ENCODE measurements around the gene ZBTB45.

Gene ZBTB45

DNA sequence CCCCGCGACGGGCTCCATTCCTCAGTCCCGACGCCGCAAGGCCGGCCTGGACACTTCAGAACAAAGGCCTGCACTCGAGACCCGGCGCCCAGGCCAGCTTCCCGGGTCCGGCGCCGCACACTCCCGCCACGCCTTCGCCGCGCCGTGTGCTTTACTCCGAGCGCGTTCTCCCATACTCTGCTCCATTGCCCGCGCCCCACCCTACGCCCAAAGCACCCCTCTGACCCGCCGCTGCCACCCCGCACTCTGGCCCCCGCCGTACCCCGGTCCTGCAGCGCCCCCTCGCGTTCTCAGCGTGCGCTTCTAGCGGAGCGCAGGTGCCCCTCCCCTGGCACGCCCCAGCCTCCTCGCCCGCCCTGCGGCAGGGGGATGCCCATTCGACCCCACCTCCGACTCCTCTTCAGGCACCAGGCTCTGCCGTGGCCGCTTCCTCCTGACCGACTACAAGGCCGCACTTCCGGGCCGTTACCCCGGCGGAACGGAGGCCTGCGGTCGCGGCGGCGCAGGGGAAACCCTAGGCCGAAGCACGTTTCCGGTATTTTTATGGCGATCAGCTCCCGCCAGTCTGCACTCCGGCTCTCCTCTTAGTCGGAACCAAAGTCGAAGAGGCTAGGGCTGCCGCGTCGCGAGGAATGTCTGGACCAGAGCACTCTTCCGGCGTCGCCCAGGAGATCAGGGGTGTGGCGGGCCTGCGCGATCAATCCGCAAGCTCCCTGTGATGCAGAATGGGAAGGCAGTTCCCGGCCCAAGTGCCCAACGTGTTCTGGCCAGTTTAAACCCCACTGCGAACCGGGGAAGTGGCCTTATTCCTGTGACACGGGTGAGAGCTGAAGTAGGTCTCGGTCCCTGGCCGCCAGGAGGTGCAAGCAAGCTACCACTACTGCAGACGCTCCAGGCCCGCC, at the start of gene ZBTB45:
TSS of gene ZBTB45 (minus strand) at position 456 of the 902 bp plus-strand sequence. CDS start 2,137 bp downstream, outside the sequence.
- DNase-seq = peak; percentile 95

DNA sequence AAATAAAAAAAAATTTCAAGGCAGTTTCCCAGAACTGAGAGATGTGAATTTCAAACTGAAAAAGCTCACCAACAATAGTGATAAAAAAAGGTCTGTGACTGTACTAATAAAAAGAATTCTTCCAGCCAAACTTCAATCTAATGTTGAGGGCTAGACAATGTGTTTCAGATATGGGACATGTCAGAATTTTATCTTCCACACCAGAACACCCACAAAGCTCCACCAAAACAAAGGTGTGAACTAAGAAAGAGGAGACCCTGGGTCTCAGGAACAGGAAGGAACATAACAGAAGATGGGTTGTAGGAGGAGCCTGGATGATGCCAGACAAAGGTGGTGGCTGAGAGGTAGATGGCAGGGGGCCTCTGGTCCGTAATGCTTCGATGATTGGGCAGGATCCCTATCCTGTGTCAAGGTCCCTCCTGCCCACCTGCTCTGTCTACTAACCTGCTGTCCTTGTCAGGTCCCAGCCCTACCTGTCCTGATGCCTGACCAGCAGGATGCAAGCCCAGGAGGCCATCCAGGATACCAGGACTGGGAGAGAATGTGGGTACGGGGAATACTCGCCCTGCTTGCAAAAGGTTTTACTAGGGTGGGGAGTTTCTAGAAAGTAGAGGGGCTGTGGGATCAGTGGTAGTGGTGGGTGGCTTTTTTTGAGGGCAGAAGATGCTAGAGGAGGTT, 49.0 kb upstream of the ZBTB45 start:
- DNase-seq = no peak

- DNase-seq = no peak
Measured at GRCh38 chr19:58566989-58567388, 47.4 kb upstream of the ZBTB45 start.

DNA sequence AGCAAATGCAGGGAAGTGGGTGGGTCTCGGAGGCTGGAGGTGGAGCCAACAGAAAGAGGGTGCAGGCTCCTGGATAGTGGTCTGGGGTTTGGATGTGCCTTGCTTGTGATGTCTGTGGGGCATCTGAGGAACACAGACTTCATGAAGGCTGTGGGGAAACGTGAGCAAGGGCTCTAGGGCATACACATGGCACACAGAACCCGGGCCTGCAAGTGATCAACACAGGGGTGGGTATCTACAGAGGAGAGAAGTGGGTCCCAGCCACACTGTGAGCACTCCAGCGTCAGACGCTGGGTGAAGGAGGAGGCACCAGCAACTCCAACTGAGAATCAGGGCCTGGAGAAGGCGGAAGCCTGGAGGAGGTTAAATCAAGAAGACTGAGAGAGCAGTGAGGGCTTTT, 44.2 kb upstream of the ZBTB45 start:
- no peak for DNase-seq

GRCh38 chr19:58563034-58563573, 43.5 kb upstream of the ZBTB45 start:
- no peak for DNase-seq

DNA sequence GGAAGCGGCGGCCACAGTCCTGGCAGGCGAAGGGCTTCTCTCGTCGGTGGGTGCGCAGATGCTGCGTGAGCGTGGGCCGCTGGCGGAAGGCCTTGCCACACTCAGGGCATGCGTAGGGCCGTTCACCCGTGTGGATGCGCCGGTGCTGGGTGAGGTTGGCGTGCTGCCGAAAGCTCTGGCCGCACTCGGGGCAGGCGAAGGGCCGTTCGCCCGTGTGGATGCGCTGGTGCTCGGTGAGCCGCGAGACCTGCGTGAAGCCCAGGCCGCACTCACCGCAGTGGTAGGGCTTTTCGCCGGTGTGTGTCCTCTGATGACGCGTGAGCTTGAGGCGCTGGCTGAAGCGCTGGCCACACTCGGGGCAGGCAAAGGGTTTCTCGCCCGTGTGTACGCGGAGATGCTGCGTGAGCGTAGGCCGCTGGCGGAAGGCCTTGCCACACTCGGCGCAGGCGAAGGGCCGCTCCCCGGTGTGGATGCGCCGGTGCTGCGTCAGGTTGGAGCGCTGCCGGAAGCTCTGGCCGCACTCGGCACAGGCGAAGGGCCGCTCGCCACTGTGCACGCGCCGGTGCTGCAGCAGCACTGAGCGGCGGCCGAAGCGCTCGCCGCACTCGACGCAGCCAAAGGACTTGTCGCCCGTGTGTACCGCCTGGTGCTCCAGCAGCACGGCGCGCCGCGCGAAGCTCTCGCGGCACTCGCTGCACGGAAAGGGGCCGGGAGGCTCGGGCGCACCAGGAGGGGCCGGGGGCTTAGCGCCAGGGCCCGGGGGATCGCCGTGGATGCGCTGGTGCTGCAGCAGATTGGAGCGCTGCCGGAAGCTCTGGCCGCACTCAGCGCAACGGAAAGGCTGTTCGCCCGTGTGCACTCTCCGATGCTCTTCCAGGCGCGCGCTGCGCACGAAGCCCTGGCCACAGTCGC, 42.8 kb upstream of the ZBTB45 start:
- DNase-seq = no peak

- no peak for DNase-seq
Measured at GRCh38 chr19:58561373-58562121, 41.9 kb upstream of the ZBTB45 start.

- no peak for DNase-seq
Measured at GRCh38 chr19:58560921-58561320, 41.3 kb upstream of the ZBTB45 start.

DNA sequence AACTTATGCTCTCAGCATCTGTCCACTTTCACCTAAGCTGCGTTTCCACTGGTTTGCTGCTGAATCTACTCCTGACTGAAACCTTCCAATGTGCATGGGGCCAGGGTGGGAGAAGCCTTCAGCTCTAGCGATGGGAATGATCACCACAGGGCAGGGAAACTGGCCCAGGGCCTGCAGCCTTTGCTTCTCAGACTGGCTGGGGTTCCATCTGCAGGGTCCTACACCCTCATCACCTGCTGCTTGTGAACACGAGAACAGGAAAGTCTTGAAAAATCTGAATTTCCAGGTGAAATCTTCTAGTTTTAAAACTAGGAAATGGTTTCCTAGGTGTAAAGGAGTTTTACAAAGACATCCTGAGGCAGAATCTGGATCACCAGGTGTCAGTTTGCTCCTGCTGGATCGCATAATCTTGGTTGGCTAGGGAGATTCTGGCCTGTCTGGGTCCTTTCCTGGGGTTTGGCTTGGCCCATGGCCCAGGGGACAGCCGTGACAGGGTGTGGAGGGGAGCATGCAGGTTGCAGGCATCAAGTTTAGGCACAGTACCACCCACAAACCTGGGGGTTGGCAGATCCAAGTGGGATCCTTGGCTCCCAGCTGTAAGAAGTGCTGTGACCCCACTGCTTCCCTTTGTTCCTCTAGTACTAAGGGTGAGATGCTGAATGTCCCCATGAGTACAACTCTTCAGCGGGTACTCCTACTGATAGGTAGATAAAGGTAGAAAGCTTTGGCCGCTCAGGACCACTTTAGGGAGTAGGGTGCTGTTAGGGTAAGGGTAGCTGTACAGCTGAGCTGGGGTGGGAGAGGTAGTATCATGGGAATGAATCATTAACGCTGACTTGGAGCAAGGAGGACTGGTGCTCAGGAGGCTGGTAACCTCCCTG, 40.6 kb upstream of the ZBTB45 start:
- no peak for DNase-seq

- no peak for DNase-seq
Measured at GRCh38 chr19:58559275-58560006, 39.8 kb upstream of the ZBTB45 start.

DNA sequence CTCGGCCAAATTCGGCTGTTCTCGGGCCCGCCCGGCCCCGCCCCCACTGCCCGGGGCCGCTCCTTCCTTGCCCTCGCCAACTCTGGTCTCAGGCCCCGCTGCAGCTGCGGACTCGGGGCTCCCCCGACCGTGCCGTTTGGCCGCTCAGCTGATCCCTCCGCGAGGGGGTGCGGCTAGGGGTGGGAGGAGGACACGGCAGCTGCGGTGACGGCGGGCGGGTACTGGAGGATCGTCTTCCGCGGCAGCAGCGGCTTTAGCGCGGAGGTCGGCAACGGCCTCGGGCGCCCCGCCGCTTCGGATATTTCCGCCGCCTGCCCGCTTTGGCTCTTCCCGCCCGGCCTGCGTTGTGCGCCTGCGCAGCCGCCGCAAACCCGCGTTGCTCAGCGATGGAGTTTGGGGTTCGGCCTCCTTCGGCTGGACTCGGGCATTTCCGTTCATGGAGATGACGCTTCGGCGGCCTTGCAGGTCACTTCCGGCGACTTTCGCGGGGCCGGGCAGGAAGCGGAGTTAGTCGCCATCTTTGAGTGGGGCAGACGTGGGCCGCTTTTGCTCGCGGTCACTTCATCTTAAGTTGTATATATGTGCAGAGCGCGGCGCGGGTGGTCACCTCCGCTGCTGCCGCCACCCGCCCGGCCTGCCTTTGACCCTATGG, 39.1 kb upstream of the ZBTB45 start:
- DNase-seq = no peak

DNA sequence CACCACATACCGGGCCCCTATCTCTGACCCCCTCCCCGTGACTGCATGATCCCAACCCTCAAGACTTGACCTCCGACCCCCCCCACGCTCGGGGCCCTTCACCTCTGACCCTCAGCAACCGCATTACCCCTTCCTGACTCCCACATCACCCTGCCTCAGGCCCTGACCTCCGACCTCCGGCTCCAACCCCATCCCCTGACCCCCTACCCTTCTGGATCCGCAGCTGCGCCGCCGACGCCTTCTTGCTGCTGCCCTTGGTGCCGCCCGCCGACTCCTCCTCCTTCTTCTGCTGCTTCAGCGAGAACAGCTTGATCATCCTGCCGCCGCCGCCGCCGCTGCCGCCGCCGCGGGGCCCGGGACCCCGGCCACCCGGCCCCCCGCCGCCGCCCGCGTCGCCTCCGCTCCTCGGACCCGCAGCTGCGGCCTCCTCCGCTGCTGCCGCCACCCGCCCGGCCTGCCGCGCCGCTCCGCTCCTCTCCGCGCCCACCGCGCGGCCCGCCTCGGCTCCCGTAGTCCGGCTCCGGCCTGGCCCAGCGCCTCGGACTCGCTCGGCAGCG, 38.5 kb upstream of the ZBTB45 start, which contains the start of gene UBE2M:
TSS of gene UBE2M (minus strand) at position 546 of the 557 bp plus-strand sequence. CDS start at position 316, 230 bp downstream.
- no peak for DNase-seq

DNA sequence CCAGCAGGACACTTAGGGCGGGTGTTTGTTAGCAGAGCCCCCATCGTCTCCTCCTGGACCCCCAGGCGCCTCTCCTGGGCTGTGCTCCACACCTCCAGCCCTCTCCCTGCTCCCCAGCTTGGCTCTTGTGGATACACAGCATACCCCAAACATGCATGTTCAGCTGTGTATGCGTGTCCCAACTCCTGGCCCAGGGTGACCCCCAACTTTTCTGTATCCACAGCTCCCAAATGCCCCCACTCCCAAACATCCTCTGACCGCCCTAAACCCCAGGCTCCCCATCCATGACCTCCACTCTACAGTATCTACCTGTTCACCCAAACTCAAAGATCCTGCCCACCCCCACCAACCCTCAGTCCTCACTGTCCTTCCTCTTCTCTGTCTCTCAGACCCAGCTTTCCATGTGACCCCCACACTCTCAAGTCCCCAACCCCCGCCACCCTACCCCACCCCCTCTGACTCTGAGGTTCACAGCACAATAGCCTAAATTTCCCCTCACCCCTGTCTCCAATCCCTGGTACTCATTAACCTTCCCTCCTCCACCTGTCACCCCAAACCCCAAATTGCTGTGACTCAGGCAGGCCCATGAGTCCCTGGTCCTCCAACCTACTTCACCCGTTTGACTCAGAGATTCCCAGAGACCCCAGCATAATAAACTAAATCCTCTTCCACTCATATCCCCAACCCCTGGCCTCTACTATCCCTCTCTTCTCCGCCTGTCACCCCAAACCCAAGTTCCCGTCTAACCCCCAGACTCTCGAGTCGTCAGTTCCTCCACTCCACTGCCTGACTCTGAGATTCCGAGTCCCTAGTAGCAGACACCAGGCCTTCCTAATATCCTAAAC, 37.8 kb upstream of the ZBTB45 start:
- no peak for DNase-seq

DNA sequence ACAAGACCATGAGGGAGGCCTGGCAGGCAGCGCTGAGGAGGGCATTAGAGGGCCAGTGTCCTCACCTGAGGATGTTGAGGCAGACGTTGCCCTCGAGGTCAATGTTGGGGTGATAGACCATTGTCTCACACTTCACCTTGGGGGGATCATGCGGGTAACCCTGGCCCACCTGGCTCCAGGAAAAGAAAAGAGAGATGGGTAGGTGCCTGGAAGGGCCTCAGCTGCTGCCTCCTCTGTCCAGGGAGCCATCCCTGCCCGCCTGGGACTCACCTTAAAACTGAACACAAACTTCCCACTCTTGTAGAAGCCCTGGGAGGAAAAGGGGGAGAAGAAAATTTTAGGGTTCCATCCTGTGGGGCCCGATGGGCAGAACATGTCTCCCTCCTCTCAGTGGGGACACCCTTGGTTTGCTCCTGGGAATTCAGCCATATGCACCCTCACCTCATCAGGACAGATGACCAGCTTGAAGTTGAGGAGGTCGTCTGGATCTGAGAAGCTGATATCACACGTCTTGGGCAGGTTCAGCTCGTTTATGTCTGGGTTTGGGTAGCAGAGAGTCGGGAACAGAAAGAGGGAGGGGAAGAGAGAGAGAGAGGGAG, 37.1 kb upstream of the ZBTB45 start:
- DNase-seq = no peak

DNA sequence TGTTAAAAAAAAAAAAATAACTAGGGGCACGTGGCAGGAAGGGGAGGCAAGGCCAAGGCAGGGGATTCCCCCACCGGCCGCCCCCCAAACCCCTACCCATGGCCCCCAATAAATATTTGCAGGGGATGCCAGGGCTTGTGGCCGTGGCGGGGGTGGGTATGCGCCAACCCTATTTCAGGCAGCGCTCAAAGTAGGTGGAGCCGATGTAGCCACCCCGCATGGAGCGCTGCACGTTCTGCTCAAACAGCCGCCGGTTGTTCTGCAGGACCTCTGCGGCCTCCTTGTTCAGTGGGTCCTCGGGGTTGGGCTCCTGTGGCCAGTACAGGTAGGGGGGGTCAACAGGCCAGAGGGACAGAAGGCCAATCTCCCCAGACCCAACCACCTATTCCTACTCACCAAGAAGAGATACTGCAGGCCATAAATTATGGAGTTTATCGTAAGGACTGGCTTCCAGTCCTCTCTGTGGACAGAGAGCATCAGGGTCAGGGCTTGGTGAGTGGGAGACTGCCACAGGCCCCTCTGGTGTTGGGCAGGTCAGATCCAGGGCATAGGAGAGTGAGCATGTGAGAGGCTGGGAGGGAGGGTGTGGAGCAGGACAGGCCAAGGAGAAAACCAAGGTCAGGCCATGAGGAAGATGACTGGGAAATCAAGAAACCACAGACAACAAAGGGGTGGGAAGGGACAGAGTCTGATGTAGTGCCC, 36.5 kb upstream of the ZBTB45 start:
- no peak for DNase-seq

- DNase-seq = no peak
Measured at GRCh38 chr19:58555369-58555885, 35.8 kb upstream of the ZBTB45 start.

Data from NCI-H526 treated with DMSO at 0.1 percent for 48 hours (cell line).